Ishikawa (cell line): ENCODE measurements around the gene ADAM10.

Experiments
- CEBPB ChIP-seq: IDR thresholded peaks from 2 replicates; pipeline ENCODE4 v1.6.1; 2012
- CREB1 ChIP-seq: IDR thresholded peaks from 2 replicates; pipeline ENCODE4 v1.6.1; 2012; ENCODE audit warnings: low read depth
- EGR1 ChIP-seq: IDR thresholded peaks from 2 replicates; pipeline ENCODE4 v1.6.1; 2012
- EP300 ChIP-seq: IDR thresholded peaks from 2 replicates; pipeline ENCODE4 v1.6.1; 2012; ENCODE audit warnings: borderline replicate concordance
- FOXM1 ChIP-seq: IDR thresholded peaks from 2 replicates; pipeline ENCODE4 v1.6.1; 2012; ENCODE audit warnings: low read depth, borderline replicate concordance
- NFIC ChIP-seq: IDR thresholded peaks from 2 replicates; pipeline ENCODE4 v1.6.1; 2012
- RAD21 ChIP-seq: IDR thresholded peaks from 2 replicates; pipeline ENCODE4 v1.6.1; 2012; ENCODE audit warnings: low read depth
- TAF1 ChIP-seq: IDR thresholded peaks from 2 replicates; pipeline ENCODE4 v1.6.1; 2012; ENCODE audit warnings: low read depth, mild to moderate bottlenecking
- TCF12 ChIP-seq: IDR thresholded peaks from 2 replicates; pipeline ENCODE4 v1.6.1; 2012; ENCODE audit warnings: low read depth
- TEAD4 ChIP-seq: IDR thresholded peaks from 2 replicates; pipeline ENCODE4 v1.6.1; 2012
- YY1 ChIP-seq: IDR thresholded peaks from 2 replicates; pipeline ENCODE4 v1.6.1; 2012; ENCODE audit warnings: low read depth
- ZBTB7A ChIP-seq: IDR thresholded peaks from 2 replicates; pipeline ENCODE4 v1.6.1; 2012; ENCODE audit warnings: low read depth
- TF ChIP-seq, protein P1 (sequence below): IDR thresholded peaks from 2 replicates; pipeline ENCODE4 v1.6.1; 2012; ENCODE audit warnings: low read depth, mild to moderate bottlenecking
- TF ChIP-seq, protein P2 (sequence below): IDR thresholded peaks from 2 replicates; pipeline ENCODE4 v1.6.1; 2012
- TF ChIP-seq, protein P3 (sequence below): IDR thresholded peaks from 2 replicates; pipeline ENCODE4 v1.6.1; 2012

The ADAM10 gene

DNA sequence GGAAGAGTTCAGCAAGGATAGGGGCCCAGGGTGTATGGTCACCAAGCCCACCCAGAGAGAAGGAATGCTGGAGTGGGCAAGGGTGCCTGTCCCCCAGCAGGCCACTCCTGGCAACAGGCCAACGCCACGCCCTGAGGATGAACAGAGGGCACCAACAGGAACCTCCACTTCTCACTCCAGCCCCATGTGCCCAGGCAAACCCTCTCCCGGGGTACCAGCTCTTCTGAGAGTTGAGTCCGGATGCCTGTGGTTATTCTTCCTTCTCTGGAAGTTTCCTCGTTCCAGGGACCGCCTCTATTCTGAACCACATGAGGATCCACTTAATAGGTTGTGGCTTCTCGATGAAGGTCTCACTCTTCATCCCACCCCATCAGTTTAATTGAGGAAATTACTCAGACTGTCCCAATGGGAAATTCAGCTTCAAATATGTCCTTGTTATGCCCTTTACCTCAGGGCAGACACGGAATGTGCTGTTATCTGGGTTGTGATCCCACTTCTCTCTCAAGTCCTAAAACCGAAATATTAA, 203.4 kb downstream of the ADAM10 start:
- TF ChIP-seq TAF1 (no peak), TEAD4 (no peak), NFIC (peak; percentile 23)

DNA sequence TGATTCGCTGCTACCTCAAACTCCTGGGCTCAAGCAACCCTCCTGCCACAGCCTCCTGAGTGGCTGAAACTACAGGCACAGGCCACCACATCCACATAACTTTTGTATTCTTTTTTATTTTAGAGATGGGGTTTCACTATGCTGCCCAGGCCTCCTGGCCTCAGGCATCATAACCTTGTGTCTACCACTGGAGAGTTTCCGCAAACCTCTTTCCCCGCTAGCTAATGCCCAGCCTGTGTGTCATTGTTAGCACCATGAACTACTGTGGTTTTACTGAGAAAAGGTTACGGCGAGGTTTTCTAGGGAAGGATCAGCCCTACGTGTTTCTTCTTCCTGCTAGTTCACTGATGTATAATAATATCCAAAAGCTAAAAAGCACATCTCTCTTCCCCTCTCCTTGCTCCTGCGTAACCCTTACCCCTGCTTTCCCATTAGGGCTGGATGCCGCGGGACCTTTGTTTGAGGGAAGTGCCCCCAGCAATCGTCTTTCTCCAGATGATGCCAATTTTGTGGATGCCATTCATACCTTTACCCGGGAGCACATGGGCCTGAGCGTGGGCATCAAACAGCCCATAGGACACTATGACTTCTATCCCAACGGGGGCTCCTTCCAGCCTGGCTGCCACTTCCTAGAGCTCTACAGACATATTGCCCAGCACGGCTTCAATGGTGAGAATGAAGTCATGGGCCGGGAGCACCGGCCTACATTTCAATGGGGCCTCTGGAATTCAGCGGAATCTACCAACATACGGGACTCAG, 204.0 kb downstream of the ADAM10 start:
- TF ChIP-seq FOXM1: no peak
- TF ChIP-seq CREB1: no peak
- TF ChIP-seq EGR1: no peak
- no peak for TF ChIP-seq CEBPB
- no peak for TF ChIP-seq RAD21
- TF ChIP-seq, protein P1, sequence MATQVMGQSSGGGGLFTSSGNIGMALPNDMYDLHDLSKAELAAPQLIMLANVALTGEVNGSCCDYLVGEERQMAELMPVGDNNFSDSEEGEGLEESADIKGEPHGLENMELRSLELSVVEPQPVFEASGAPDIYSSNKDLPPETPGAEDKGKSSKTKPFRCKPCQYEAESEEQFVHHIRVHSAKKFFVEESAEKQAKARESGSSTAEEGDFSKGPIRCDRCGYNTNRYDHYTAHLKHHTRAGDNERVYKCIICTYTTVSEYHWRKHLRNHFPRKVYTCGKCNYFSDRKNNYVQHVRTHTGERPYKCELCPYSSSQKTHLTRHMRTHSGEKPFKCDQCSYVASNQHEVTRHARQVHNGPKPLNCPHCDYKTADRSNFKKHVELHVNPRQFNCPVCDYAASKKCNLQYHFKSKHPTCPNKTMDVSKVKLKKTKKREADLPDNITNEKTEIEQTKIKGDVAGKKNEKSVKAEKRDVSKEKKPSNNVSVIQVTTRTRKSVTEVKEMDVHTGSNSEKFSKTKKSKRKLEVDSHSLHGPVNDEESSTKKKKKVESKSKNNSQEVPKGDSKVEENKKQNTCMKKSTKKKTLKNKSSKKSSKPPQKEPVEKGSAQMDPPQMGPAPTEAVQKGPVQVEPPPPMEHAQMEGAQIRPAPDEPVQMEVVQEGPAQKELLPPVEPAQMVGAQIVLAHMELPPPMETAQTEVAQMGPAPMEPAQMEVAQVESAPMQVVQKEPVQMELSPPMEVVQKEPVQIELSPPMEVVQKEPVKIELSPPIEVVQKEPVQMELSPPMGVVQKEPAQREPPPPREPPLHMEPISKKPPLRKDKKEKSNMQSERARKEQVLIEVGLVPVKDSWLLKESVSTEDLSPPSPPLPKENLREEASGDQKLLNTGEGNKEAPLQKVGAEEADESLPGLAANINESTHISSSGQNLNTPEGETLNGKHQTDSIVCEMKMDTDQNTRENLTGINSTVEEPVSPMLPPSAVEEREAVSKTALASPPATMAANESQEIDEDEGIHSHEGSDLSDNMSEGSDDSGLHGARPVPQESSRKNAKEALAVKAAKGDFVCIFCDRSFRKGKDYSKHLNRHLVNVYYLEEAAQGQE: no peak
- no peak for TF ChIP-seq ZBTB7A
- TF ChIP-seq YY1: no peak
- TF ChIP-seq, protein P2, sequence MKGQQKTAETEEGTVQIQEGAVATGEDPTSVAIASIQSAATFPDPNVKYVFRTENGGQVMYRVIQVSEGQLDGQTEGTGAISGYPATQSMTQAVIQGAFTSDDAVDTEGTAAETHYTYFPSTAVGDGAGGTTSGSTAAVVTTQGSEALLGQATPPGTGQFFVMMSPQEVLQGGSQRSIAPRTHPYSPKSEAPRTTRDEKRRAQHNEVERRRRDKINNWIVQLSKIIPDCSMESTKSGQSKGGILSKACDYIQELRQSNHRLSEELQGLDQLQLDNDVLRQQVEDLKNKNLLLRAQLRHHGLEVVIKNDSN: no peak

DNA sequence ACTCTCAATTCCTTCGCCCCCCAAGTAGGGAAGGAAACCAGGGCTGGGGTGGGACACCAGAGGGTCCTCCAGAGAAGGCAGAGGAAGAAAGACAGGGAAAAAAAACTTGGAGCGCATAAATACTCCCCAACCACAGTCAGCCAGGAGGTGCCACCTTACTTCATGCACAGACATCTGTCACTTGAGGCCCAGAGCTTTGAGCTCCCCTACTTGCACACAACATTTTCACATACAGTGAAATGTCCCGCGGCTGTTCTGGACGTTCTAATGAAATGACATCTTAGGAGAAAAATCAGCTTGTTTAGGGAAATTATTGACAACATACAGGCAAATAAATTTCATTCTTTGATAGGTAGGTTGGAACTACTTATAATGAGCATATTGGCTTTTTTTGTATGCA, 204.8 kb downstream of the ADAM10 start:
- TF ChIP-seq, protein P2: no peak
- TF ChIP-seq YY1 (no peak), CEBPB (no peak), CREB1 (no peak), NFIC (no peak), RAD21 (no peak), TCF12 (no peak), TAF1 (no peak), FOXM1 (no peak), ZBTB7A (no peak), TEAD4 (no peak), EGR1 (no peak), EP300 (no peak)
- TF ChIP-seq, protein P3, sequence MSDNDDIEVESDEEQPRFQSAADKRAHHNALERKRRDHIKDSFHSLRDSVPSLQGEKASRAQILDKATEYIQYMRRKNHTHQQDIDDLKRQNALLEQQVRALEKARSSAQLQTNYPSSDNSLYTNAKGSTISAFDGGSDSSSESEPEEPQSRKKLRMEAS: no peak
- TF ChIP-seq, protein P1: no peak

DNA sequence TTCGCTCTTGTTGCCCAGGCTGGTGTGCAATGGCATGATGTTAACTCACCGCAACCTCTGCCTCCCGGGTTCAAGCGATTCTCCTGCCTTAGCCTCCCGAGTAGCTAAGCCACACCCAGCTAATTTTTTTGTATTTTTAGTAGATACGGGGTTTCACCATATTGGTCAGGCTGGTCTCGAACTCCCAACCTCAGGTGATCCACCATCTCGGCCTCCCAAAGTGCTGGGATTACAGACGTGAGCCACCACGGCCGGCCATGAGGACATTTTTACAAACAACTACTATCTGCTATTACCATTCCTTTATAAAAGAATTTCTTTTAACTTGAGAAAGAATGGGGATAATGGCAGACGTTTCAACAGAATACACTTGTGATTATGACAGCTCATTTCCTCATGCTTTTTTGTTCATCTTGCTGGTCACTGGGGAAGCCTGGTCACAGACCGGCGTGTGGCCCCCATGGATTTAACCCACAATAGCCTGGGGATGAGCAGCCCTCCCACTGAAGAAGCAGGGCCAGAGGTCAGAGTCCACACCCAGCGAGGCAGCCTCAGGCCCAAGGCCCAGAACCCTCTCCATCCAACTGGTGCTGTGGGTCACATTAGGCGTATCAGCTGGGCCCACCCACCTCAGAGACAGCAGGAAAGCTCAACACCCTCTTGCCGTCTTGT, 205.7 kb downstream of the ADAM10 start:
- TF ChIP-seq YY1: no peak

DNA sequence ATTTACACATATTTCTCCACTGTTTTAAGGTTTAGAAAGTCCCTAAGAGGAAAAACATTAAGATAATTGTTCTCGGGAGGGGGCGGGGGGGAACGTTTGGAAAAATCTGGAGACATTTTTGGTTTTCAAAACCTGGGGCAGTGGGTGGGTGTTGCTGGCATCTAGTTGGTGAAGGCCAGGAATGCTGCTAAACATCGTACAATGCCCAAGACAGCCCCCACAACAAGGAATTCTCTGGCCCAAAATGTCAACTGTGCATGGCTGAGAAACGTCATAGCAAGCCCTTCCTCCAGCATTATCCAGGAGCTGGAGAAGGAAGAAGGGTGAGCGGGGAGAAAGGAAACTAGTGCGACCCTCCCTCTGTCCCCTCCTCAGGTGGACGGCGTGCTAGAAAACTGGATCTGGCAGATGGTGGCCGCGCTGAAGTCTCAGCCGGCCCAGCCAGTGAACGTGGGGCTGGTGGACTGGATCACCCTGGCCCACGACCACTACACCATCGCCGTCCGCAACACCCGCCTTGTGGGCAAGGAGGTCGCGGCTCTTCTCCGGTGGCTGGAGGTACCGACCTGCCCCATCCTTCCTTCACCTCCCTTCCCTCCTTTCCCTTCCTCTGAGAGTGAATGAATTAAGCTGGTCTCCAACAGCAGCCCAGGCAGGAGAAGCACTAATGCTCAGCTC, 208.0 kb downstream of the ADAM10 start:
- TF ChIP-seq FOXM1: no peak
- TF ChIP-seq, protein P3: no peak
- no peak for TF ChIP-seq RAD21
- TF ChIP-seq TCF12: no peak
- TF ChIP-seq, protein P2: no peak
- no peak for TF ChIP-seq CEBPB
- TF ChIP-seq TAF1: no peak
- TF ChIP-seq, protein P1: no peak
- TF ChIP-seq EGR1: no peak
- TF ChIP-seq ZBTB7A: no peak
- no peak for TF ChIP-seq NFIC
- no peak for TF ChIP-seq YY1
- no peak for TF ChIP-seq EP300
